ENCODE measurements around the gene ARHGAP30. TPM values are rescaled to one million over a fixed set of nuclear protein-coding genes. Genes with fewer than 3 reads are reported as not detected.

The ARHGAP30 gene
- total RNA-seq, 1 experiment from 2014 or later = 0.36 TPM

DNA sequence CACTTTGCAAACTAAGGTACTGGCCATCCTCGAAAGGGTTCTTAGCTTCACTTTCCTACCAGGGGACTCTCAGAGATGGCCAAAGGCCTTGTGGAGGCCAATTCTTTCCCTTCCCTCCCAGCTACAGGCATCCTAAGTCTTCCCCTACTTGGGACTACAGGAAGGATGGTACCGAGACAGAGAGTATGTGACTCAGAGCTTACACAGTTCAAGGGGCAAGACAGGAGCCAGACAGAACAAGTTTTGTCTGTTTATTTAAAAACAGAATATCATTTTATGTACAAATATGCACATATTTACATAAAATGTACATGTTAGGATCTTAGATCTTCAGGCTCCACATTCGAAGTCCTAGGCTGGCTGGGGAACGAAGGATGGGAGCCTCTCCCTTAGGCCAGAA, 1.1 kb upstream of the ARHGAP30 start:
- H3K4me1 ChIP-seq (ENCODE audit: control insufficient read depth, insufficient read depth, low read length) = no peaks in the 10 kb centered on the region
- ATAC-seq (no peak), DNase-seq (ENCODE audit: low read depth, low spot score) (no peak)
- no peak overlapping the region for H3K27ac ChIP-seq (ENCODE audit: low read length)
- TF ChIP-seq, protein P1, sequence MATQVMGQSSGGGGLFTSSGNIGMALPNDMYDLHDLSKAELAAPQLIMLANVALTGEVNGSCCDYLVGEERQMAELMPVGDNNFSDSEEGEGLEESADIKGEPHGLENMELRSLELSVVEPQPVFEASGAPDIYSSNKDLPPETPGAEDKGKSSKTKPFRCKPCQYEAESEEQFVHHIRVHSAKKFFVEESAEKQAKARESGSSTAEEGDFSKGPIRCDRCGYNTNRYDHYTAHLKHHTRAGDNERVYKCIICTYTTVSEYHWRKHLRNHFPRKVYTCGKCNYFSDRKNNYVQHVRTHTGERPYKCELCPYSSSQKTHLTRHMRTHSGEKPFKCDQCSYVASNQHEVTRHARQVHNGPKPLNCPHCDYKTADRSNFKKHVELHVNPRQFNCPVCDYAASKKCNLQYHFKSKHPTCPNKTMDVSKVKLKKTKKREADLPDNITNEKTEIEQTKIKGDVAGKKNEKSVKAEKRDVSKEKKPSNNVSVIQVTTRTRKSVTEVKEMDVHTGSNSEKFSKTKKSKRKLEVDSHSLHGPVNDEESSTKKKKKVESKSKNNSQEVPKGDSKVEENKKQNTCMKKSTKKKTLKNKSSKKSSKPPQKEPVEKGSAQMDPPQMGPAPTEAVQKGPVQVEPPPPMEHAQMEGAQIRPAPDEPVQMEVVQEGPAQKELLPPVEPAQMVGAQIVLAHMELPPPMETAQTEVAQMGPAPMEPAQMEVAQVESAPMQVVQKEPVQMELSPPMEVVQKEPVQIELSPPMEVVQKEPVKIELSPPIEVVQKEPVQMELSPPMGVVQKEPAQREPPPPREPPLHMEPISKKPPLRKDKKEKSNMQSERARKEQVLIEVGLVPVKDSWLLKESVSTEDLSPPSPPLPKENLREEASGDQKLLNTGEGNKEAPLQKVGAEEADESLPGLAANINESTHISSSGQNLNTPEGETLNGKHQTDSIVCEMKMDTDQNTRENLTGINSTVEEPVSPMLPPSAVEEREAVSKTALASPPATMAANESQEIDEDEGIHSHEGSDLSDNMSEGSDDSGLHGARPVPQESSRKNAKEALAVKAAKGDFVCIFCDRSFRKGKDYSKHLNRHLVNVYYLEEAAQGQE (IDR thresholded peaks at IDR 0.05; ENCODE audit: insufficient read depth in 1 of 2, low read depth in 2 of 2, low read length in 1 of 2) = no peak
- TF ChIP-seq POLR2AphosphoS5 (IDR thresholded peaks at IDR 0.05; ENCODE audit: low read depth, low read length) (no peak), SIN3A (IDR thresholded peaks at IDR 0.05; ENCODE audit: borderline replicate concordance, insufficient read depth, low read depth, low read length) (no peak), TCF7L2 (IDR thresholded peaks at IDR 0.05; ENCODE audit: low read depth, low read length) (no peak)
- TF ChIP-seq, protein P2, sequence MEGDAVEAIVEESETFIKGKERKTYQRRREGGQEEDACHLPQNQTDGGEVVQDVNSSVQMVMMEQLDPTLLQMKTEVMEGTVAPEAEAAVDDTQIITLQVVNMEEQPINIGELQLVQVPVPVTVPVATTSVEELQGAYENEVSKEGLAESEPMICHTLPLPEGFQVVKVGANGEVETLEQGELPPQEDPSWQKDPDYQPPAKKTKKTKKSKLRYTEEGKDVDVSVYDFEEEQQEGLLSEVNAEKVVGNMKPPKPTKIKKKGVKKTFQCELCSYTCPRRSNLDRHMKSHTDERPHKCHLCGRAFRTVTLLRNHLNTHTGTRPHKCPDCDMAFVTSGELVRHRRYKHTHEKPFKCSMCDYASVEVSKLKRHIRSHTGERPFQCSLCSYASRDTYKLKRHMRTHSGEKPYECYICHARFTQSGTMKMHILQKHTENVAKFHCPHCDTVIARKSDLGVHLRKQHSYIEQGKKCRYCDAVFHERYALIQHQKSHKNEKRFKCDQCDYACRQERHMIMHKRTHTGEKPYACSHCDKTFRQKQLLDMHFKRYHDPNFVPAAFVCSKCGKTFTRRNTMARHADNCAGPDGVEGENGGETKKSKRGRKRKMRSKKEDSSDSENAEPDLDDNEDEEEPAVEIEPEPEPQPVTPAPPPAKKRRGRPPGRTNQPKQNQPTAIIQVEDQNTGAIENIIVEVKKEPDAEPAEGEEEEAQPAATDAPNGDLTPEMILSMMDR (IDR thresholded peaks at IDR 0.05) = no peak
- in situ Hi-C loops (cut with HindIII; ENCODE audit: low pct_unique_long_range_greater_than_20kb, low sequenced_read_pairs) = no loop called here
- H3K4me3 ChIP-seq (ENCODE audit: low read depth in 2 of 2, low read length in 2 of 2) = no peak overlapping the region
- BruUV-seq (replicated peaks) = no TSS peak
- no peaks in the 10 kb centered on the region for H3K36me3 ChIP-seq (ENCODE audit: control insufficient read depth, insufficient read depth, low read length)
- ChIA-PET CTCF (no interaction called here), POLR2A (no interaction called here)
- intact Hi-C loops (cut with micrococcal nuclease; ENCODE audit: unreplicated experiment) = no loop called here
- no peaks in the 10 kb centered on the region for H3K27me3 ChIP-seq (ENCODE audit: control insufficient read depth, insufficient read depth, low read length)
- no peaks in the 10 kb centered on the region for H3K9me3 ChIP-seq (ENCODE audit: control insufficient read depth, insufficient read depth, low read depth, low read length)

DNA sequence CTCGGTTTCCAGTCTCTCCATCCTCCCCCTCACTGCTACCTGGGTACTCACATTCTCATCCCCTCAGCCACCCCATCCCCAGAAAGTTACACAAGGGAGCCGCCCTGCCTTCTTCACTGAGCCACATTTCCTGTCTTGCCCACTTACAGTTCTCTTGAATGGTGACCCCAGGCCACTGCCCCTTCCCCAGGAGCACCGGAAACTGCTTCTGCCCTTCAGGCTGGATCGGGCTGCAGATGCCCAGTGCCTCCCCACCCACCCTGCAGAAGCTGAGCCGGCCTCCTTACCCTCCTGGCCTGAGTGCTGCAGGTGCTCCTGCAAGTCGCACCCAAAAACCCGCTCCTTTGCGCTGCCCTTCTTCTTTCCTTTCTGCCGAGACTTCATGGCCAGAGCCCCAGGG, 450 bp downstream of the ARHGAP30 start:
- in situ Hi-C loops (cut with HindIII; ENCODE audit: low pct_unique_long_range_greater_than_20kb, low sequenced_read_pairs) = no loop called here
- no TSS peak for BruUV-seq (replicated peaks)
- Histone ChIP-seq H3K4me1 (ENCODE audit: control insufficient read depth, insufficient read depth, low read length) (no peaks in the 10 kb centered on the region), H3K36me3 (ENCODE audit: control insufficient read depth, insufficient read depth, low read length) (no peaks in the 10 kb centered on the region), H3K27me3 (ENCODE audit: control insufficient read depth, insufficient read depth, low read length) (no peaks in the 10 kb centered on the region), H3K27ac (ENCODE audit: low read length) (no peak overlapping the region), H3K9me3 (ENCODE audit: control insufficient read depth, insufficient read depth, low read depth, low read length) (no peaks in the 10 kb centered on the region), H3K4me3 (ENCODE audit: low read depth in 2 of 2, low read length in 2 of 2) (no peak overlapping the region)
- ChIA-PET POLR2A (no interaction called here), CTCF (no interaction called here)
- DNase-seq (ENCODE audit: low read depth, low spot score) (no peak), ATAC-seq (no peak)
- intact Hi-C loops (cut with micrococcal nuclease; ENCODE audit: unreplicated experiment) = no loop called here
- TF ChIP-seq TCF7L2 (IDR thresholded peaks at IDR 0.05; ENCODE audit: low read depth, low read length) = no peak
- no peak for TF ChIP-seq SIN3A (IDR thresholded peaks at IDR 0.05; ENCODE audit: borderline replicate concordance, insufficient read depth, low read depth, low read length)
- no peak for TF ChIP-seq POLR2AphosphoS5 (IDR thresholded peaks at IDR 0.05; ENCODE audit: low read depth, low read length)
- TF ChIP-seq, protein P2 (IDR thresholded peaks at IDR 0.05) = no peak
- TF ChIP-seq, protein P1 (IDR thresholded peaks at IDR 0.05; ENCODE audit: insufficient read depth in 1 of 2, low read depth in 2 of 2, low read length in 1 of 2) = no peak

Data from Panc1 (cell line).